Hepatic stellate cell (primary cell): Measurements from ENCODE around the gene UCKL1.
"Not testable (repeated sequence)": the region's sequence is repeated elsewhere in the genome, so short reads cannot be mapped to it uniquely, and the experiment has no call there.

ENCODE experiments used
- DNase-seq: peaks from one replicate; pipeline ENCODE4 v3.0.0; 2011; ENCODE audit warnings: low spot score

Gene UCKL1

GRCh38 chr20:63942969-63943807 lies 13.0 kb downstream of the UCKL1 start:
- no peak for DNase-seq

- no peak for DNase-seq
These were observed 13.8 kb downstream of the UCKL1 start for GRCh38 chr20:63942250-63942951.

GRCh38 chr20:63941282-63942081 lies 14.7 kb downstream of the UCKL1 start:
- no peak for DNase-seq

- DNase-seq, result no peak
These were observed 15.5 kb downstream of the UCKL1 start for GRCh38 chr20:63940472-63941266.

GRCh38 chr20:63940071-63940471 lies 16.1 kb downstream of the UCKL1 start:
- DNase-seq, result no peak

GRCh38 chr20:63939061-63939935 lies 16.9 kb downstream of the UCKL1 start:
- no peak for DNase-seq

- DNase-seq, result no peak
These were observed 18.6 kb downstream of the UCKL1 start for GRCh38 chr20:63937596-63937995.

GRCh38 chr20:63935447-63935846 lies 20.8 kb downstream of the UCKL1 start:
- DNase-seq, result no peak

GRCh38 chr20:63934271-63935068 lies 21.7 kb downstream of the UCKL1 start:
- no peak for DNase-seq

- no peak for DNase-seq
These were observed 22.6 kb downstream of the UCKL1 start for GRCh38 chr20:63933646-63934045.

GRCh38 chr20:63932606-63933160 lies 23.5 kb downstream of the UCKL1 start:
- DNase-seq, result no peak

- DNase-seq, result no peak
These were observed 24.5 kb downstream of the UCKL1 start for GRCh38 chr20:63931735-63932134.

GRCh38 chr20:63930971-63931553 lies 25.2 kb downstream of the UCKL1 start:
- DNase-seq, result no peak

GRCh38 chr20:63929473-63929883 lies 26.7 kb downstream of the UCKL1 start:
- not testable (repeated sequence) for DNase-seq

- DNase-seq, result no peak
These were observed 27.1 kb downstream of the UCKL1 start for GRCh38 chr20:63929071-63929470.

GRCh38 chr20:63926298-63926697 lies 29.9 kb downstream of the UCKL1 start:
- no peak for DNase-seq

GRCh38 chr20:63924241-63924640 lies 32.0 kb downstream of the UCKL1 start:
- DNase-seq, result no peak

GRCh38 chr20:63923651-63924050 lies 32.6 kb downstream of the UCKL1 start:
- no peak for DNase-seq

- DNase-seq, result no peak
These were observed 36.0 kb downstream of the UCKL1 start for GRCh38 chr20:63920226-63920625.
